Measurements from ENCODE around the gene CTNNBL1.
"Not testable (repeated sequence)": the region's sequence is repeated elsewhere in the genome, so short reads cannot be mapped to it uniquely, and the experiment has no call there.

CTNNBL1 gene

GRCh38 chr20:37706298-37706697, 12.5 kb downstream of the CTNNBL1 start:
- no peak for DNase-seq (ENCODE audit: low read depth)

DNA sequence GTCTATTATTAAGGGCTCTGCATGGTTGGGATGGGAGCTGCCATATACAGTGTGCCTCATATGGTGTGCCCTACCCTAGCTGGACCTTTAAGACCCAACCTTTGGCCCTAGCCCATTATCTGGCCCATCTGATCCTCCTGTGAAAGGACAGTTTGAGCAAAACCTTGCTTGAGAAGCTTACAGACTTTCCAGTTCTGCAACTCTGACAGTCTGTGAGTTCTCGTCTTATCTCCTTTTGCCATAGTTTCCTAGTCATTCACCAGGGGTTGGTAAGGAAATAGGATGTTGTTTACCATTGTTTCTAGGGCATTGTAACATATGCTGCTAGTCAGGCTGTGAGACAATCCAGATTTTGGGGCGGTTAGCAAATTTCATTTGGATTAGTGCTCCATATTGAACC, 17.2 kb downstream of the CTNNBL1 start:
- DNase-seq (ENCODE audit: low read depth), result no peak

DNA sequence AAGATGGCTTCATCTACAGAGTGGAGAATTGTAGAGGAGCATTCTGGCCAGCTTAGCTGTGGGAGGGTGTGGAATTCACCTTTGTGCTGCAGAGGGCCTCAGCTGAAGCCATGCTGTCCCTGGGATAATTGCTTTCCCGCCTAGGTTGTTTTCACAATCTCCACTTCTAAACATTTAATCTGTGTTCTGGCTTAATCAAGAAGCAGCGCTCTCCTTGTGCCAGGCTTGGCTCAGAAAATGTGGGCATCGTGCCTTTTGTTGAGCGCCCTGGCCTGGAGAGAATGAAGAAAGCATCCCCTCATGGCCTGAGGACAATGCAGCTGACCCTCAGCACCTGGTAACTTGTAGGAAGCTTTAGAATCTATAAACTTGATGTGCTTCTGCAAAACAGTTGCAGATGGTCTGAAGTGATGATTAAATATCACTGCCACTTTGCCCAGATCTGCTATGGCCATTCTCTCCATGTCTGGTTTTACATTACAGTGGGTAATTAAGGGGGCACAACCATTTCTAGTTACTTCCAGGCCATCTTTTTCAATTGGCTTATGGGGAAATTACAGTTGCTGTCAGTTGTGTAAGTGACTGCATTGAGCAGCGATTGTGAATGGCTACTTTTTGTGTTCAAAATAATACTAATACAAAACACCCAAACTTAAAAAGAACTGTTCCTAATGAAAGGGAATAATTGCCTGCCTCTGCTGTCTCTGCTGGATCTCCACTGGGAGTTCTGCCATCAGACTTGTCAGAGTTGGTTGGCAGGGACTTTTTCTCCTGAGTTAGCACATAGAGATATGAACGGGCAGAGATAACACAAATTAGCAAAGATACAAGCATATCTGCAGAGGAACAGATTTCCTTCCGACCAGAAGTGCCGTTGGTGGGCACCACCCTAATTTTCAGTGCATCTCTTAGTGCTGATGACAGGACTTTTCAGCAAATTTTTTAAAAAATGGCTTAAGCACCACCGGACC, 18.4 kb downstream of the CTNNBL1 start:
- no peak for DNase-seq (ENCODE audit: low read depth)

DNA sequence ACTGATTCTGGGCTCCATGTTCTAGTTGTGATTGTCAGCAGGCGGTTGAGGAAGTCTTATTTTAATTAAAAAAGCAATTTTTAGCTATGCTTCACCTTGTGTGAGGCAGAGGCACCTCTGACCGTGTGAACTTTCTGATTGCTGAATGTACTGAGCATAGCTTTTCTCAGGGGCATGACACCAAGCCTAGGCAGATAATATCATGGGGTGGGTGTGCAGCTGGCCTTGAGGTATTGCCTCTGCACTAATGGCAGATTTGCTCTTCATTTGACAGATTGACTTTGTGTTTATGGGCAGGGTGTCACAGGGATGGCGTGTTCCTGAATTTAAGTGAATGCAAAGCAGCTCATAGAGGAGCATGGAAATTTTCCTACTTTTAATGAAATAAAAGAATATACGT, 19.6 kb downstream of the CTNNBL1 start:
- no peak for DNase-seq (ENCODE audit: low read depth)

DNA sequence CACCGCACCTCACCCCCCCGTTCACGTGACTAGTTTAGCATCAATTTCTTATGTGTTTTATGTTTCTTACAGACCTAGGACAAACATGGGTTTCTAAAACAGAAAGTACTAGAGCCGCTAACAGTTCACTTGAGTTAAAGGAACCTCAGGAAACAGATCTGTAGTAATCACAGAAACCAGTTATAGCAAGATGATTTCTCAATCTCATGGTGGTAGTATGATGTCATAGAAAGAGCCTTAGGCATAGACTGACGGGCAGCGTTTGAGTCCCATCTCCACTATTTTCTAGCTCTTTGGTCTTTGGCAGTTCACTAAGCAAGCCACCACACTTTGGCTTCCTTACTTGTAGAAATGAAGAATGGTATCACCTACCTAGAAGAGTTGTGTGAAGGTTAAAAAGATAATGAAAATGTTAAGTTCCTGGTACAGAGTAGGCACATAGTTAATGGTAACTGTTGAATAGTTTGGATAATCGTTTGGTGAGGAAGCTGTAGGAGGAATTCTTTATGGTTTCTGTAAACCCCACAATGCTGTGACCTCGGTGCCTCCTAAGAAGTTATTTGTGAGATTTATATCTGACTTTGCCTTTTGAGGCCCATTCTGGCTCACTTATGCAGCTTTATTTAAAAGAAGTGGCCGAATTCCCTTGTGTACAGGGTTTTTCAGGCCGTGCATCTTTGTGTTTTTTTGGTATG, 21.3 kb downstream of the CTNNBL1 start:
- DNase-seq (ENCODE audit: low read depth), result no peak

- no peak for DNase-seq (ENCODE audit: low read depth)
Measured at GRCh38 chr20:37721751-37722150, 27.9 kb downstream of the CTNNBL1 start.

DNA sequence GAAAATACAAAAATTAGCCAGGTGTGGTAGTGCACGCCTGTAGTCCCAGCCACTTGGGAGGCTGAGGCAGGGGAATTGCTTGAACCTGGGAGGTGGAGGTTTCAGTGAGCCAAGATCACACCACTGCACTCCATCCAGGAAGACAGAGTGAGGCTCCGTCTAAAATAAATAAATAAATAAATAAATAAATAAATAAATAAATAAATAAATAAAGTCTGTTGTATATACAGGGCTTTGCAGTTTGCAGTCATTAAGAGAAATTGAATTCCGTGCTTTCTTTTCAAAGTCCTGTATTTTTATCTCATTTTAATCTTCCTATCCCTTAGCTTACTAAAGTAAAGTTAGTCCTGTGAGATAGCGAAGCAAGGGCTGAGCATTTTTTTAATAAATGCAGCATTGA, 28.5 kb downstream of the CTNNBL1 start:
- DNase-seq (ENCODE audit: low read depth), result not testable (repeated sequence)

GRCh38 chr20:37723668-37724067, 29.8 kb downstream of the CTNNBL1 start:
- DNase-seq (ENCODE audit: low read depth), result no peak

GRCh38 chr20:37725165-37725564, 31.3 kb downstream of the CTNNBL1 start:
- no peak for DNase-seq (ENCODE audit: low read depth)

DNA sequence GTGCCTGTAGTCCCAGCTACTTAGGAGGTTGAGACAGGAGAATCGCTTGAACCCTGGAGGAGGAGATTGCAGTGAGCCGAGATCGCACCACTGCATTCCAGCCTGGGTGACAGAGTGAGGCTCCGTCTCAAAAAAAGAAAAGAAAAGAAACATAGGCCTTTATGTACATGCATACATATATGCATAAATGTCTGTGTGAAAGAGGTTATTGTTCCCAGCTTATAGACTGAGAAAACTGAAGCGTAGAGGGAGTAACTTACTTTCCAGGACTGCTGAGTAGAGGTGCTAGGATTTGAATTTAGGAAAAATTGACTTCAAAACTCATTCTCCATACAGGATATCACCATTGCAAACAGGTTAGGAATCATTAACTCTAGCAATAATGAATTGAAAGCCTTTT, 32.0 kb downstream of the CTNNBL1 start:
- no peak for DNase-seq (ENCODE audit: low read depth)

DNA sequence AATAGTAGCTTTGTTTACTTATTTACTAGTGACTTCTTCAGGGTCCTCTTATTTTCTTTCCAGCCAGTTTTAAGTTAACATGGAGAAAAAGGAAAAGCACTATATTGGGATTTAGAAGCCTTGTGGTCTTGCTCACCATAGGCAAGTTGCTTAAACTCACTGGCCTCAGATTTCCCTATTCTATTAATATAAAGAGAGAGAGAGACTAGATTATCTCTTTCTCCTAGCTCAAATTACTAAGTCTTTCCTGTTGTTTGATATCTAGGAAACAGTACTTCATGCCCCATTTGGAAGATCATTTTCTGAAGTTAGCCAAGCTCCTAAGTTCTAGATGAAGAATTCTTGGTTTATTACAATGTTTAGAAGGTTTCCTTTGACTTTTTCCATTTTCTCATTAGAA, 32.5 kb downstream of the CTNNBL1 start:
- no peak for DNase-seq (ENCODE audit: low read depth)

DNA sequence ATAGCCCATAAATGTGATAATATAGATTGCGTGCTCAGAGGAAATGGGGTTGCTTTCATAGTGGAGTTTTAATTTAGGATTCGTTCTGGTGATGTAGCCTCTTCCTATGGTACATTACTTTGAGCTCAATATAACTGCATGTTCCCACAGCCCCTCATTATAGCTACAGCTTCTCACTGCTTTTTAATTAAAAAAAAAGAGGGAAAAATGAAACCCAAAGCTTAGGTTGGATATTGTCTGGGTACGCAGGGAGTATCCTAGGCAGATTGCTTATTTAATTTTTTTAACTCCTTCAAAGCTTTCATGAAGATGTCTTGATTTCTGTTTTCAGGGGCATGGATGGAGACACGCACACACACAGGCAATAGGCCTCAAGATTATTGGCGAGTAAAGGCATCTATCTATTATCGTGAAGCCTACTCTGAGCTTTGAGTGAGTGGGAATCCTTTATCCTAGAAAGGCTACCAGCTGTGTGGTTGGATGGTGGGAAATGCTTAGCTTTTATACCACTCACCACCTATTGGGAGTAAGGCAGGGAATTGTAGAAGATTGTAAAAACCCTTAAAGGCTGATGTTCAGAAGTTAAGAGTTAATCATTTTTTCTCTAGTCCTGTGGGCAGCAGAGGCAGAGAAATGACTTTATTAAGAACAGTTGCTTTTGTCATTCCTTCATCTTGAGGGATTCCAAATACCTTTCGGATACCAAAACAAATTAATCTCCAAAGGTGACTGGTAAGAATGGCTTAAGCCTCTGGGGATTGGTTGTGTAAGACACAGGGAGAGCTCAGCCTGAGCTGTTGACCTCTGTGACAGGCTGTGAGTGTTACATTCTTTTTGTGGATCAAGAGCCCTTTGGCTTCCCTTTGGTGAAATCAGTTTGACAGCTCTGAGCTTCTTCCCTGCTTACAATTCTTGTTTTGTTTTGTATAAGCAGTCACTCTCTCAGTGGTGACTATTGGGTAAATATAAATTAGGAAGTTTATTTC, 33.4 kb downstream of the CTNNBL1 start:
- DNase-seq (ENCODE audit: low read depth), result no peak

DNA sequence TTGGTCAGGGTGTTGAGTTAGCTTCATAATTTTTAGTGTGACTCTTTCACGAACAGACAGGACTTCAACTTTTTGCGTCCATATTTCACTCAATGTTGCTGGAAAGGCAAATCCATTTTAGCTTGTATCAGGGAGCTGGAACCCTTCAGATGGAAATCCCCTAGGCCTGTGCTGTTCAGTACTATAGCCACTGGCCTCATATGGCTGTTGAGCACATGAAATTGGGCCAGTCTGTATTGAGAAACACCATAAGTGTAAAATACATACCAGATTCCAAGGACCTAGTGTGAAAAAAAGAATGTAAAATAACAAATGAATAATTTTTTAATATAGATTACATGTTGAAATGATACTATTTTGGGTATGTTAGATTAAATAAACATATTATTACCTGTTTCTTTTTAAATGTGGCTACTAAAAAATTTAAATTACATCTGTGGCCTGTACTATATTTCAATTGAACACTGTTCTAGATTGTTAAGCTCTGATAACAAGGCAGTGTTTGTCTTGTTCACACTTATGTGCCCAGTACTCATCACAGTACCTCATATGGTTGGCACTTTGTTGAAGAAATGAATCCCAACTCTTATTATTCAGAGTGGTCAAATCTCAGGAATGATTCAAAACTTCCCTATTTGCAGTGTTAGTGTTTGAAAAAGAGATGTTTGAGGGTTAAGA, 34.3 kb downstream of the CTNNBL1 start:
- no peak for DNase-seq (ENCODE audit: low read depth)

DNA sequence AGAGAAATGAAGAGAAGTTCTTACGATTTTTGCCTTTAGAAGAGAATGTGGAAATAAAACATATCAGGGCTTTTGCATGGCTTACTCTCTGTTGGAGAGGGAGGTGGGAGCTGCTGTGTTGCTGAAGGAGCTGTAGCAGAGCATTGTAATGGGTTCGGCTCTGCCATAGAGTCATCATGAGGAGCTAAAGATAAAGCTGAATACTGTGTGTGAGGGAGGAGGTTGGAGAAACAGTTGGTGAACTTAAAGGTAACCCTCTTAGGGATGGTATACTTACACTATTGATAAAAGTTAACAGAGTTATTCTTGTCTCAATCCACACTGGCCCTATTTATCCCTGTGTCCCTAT, 34.8 kb downstream of the CTNNBL1 start:
- no peak for DNase-seq (ENCODE audit: low read depth)

GRCh38 chr20:37729452-37729851, 35.6 kb downstream of the CTNNBL1 start:
- no peak for DNase-seq (ENCODE audit: low read depth)

DNA sequence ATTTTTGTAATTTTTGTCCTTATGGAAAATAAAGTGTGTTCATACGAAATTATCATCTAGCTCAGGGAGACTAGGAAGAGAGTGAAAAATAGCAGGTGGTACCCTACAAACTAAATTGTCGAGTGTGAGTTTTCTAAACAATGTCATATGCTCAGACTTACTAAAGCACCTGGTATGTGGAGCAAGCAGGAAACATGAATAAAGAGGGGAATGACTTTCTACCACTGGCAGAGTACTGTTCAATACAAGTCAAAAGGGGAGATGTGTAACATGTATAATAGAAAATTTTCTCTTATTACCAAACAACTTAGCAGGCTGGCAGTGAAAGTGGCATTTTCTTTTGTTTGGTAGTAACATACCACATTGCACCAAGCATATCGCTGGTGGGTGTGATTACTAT, 36.1 kb downstream of the CTNNBL1 start:
- DNase-seq (ENCODE audit: low read depth), result no peak

GRCh38 chr20:37733416-37733815, 39.6 kb downstream of the CTNNBL1 start:
- no peak for DNase-seq (ENCODE audit: low read depth)

- DNase-seq (ENCODE audit: low read depth), result no peak
Measured at GRCh38 chr20:37734228-37734985, 40.6 kb downstream of the CTNNBL1 start.

DNA sequence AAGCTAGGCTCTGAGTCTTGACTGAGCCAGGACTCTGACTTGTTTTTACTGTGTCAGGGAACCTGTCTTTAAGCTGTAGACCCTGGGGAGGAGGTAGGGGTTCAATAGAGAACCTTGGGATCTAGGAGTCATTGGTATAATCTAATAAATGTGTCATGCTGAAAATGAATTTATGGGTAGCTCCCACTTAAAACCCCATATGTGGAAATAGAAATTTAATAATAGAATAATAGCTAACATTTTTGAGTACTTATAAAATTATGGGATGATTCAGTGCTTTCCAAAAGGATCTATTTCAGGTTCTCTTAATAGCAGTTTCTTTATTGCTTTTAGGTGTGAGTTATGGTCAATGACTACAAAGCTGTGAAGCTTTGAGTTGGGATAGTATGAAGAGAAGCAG, 41.7 kb downstream of the CTNNBL1 start:
- no peak for DNase-seq (ENCODE audit: low read depth)

GRCh38 chr20:37736132-37736531, 42.3 kb downstream of the CTNNBL1 start:
- DNase-seq (ENCODE audit: low read depth), result no peak

Data from HS-27A (cell line).